ENCODE results near the gene TMEM131L.
A peak's percentile ranks its signal among the peaks of the same experiment; 100 is the strongest.

Gene TMEM131L

GRCh38 chr4:153481478-153481877 is 15.3 kb downstream of the TMEM131L start:
- no peak for DNase-seq

- no peak for DNase-seq
These were observed 17.6 kb downstream of the TMEM131L start for GRCh38 chr4:153483432-153484418.

- no peak for DNase-seq
These were observed 19.2 kb downstream of the TMEM131L start for GRCh38 chr4:153485359-153485758.

GRCh38 chr4:153485860-153486259 is 19.7 kb downstream of the TMEM131L start:
- no peak for DNase-seq

- DNase-seq, result no peak
These were observed 20.4 kb downstream of the TMEM131L start for GRCh38 chr4:153486281-153487151.

GRCh38 chr4:153488006-153488891 is 22.1 kb downstream of the TMEM131L start:
- DNase-seq, result peak; percentile 83

- no peak for DNase-seq
These were observed 23.8 kb downstream of the TMEM131L start for GRCh38 chr4:153489856-153490558.

- DNase-seq, result no peak
These were observed 24.9 kb downstream of the TMEM131L start for GRCh38 chr4:153490985-153491483.

- DNase-seq, result no peak
These were observed 28.4 kb downstream of the TMEM131L start for GRCh38 chr4:153494562-153494961.

GRCh38 chr4:153495480-153496193 is 29.5 kb downstream of the TMEM131L start:
- DNase-seq, result no peak

GRCh38 chr4:153497091-153497531 is 31.0 kb downstream of the TMEM131L start:
- DNase-seq, result peak; percentile 60

- DNase-seq, result no peak
These were observed 32.1 kb downstream of the TMEM131L start for GRCh38 chr4:153497988-153498967.

GRCh38 chr4:153499005-153499404 is 32.8 kb downstream of the TMEM131L start:
- no peak for DNase-seq

GRCh38 chr4:153501578-153501977 is 35.4 kb downstream of the TMEM131L start:
- DNase-seq, result no peak

- no peak for DNase-seq
These were observed 36.4 kb downstream of the TMEM131L start for GRCh38 chr4:153502584-153502983.

GRCh38 chr4:153506341-153507309 is 40.5 kb downstream of the TMEM131L start:
- DNase-seq, result no peak

GRCh38 chr4:153507310-153508073 is 41.3 kb downstream of the TMEM131L start:
- no peak for DNase-seq

Data from stimulated activated CD8-positive, alpha-beta memory T cell treated with anti-CD3 and anti-CD28 coated beads, Interleukin-4, amount 100 ng/mL, for 48 hours (primary cell).